ENCODE measurements around the gene KCNK10. TPM values are rescaled to one million over a fixed set of nuclear protein-coding genes. Genes with fewer than 3 reads are reported as not detected.

KCNK10 gene
- total and polyA plus RNA-seq, 10 of the 15 experiments (the other 5 are each of a cell fraction or from before 2014, with no cell fraction given) = 0.01 to 0.06 (median 0.02) TPM; not detected in 7

DNA sequence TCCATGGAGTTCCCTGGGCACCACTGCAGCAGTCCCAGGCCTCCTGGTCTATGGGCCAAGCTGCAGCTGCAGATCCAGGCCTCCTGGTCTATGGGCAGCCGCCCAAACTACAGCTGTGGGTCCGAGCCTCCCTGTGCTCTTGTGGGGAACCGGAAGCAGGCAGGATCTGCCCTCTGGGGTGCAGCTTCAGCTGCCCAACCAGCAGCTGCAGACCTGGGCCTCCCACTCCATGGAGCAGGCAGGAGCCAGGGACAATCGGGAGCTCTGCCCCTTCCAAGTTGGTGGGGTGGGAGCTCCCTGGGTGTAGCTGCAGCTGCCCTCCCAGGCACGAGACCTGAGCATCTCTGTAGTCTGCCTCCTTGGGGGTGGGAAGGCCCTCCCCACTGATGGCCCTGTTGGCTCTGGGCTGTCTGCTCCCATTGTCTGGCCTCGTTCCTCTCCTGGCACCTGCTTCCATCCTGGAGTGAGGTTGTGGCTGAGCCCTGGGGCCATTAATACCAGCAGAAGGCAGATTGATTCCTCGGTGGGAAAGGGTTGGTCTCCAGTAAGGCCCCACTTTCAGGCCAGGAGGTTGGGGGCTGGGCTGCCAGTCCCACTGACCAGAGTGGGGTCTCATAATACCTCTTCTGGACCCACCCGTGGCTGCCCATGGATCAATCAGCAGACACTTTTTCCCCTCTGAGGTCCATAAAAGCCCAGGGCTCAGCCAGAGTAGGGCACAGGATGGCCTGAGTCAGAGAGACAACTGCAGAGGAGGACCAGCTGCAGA is 176.0 kb downstream of the KCNK10 start:
- H3K36me3 ChIP-seq (ENCODE audit: control insufficient read depth in 2 of 2, insufficient read depth in 2 of 2, low read length in 1 of 2) = no peaks in the 10 kb centered on the region
- ATAC-seq (no peak), FAIRE-seq (no peak), DNase-seq (ENCODE audit: low read depth, low spot score) (no peak)
- ChIA-PET POLR2A (no interaction called here), RAD21 (ENCODE audit: unreplicated experiment) (no interaction called here), SMC1A (ENCODE audit: uncharacterized antibody, unreplicated experiment) (interaction anchor here (1.4 kb wide), 1 partner anchor 8 kb away, joined by 4 read pairs; no protein-coding TSS in a partner anchor), CTCF (interaction anchor here (1.2 kb wide), 1 partner anchor 201 kb away, joined by 6 read pairs; no protein-coding TSS in a partner anchor)
- H3K27ac ChIP-seq (ENCODE audit: control insufficient read depth, insufficient read depth) = no peak overlapping the region
- no peak overlapping the region for H3K4me2 ChIP-seq (ENCODE audit: control insufficient read depth, insufficient read depth)
- H3K27me3 ChIP-seq (replicated peaks in 1 of 2; ENCODE audit: control insufficient read depth in 2 of 2, insufficient read depth in 2 of 2, low read length in 1 of 2) = peaks cover 0 to 2% of the 10 kb centered on the region in 2 experiments; a peak in 1 of 4 replicates
- H3K9ac ChIP-seq (ENCODE audit: control insufficient read depth, insufficient read depth, low read length) = no peak overlapping the region
- no peak overlapping the region for H2AFZ ChIP-seq (ENCODE audit: control insufficient read depth, low read depth, low read length)
- no TSS peak for BruUV-seq (replicated peaks)
- no peaks in the 10 kb centered on the region for H3K79me2 ChIP-seq (ENCODE audit: control insufficient read depth, insufficient read depth, low read length)
- no peaks in the 10 kb centered on the region for H3K4me1 ChIP-seq (ENCODE audit: control insufficient read depth, insufficient read depth, low read length)
- no peaks in the 10 kb centered on the region for H3K9me3 ChIP-seq (replicated peaks; ENCODE audit: control insufficient read depth, insufficient read depth, low read length)
- in situ Hi-C loops (cut with MboI) (no loop called here), intact Hi-C loops (cut with micrococcal nuclease; ENCODE audit: unreplicated experiment) (no loop called here)
- H4K20me1 ChIP-seq (ENCODE audit: control insufficient read depth, insufficient read depth) = no peaks in the 10 kb centered on the region
- WGBS (ENCODE audit: insufficient coverage, insufficient replicate concordance, low lambda C conversion rate, missing lambda C conversion rate) = 7% methylated on average over 8 of the region's 8 CpGs
- H3K4me3 ChIP-seq = no peak overlapping the region
- TF ChIP-seq POLR2A (IDR thresholded peaks at IDR 0.05; ENCODE audit: low read depth, low read length) (no peak), SMC3 (IDR thresholded peaks at IDR 0.05; ENCODE audit: borderline replicate concordance, low read length) (no peak), WRNIP1 (IDR thresholded peaks at IDR 0.05; ENCODE audit: borderline replicate concordance, low read depth, low read length) (no peak), ZBTB4 (CRISPR knock-in tag; IDR thresholded peaks at IDR 0.05) (no peak), DPF2 (IDR thresholded peaks at IDR 0.05) (no peak), JUND (IDR thresholded peaks at IDR 0.05; ENCODE audit: low read depth, low read length) (no peak), MYB (IDR thresholded peaks at IDR 0.05; ENCODE audit: borderline replicate concordance, low read depth, low read length) (no peak), SUPT20H (IDR thresholded peaks at IDR 0.05; ENCODE audit: borderline replicate concordance, control insufficient read depth, low read depth, low read length) (no peak), NR2C1 (IDR thresholded peaks at IDR 0.05) (no peak), RBBP5 (conservative IDR thresholded peaks at IDR 0.05) (no peak), MEF2B (IDR thresholded peaks at IDR 0.05; ENCODE audit: partially characterized antibody, poor library complexity, severe bottlenecking) (no peak), HDGF (IDR thresholded peaks at IDR 0.05) (no peak), MEF2A (IDR thresholded peaks at IDR 0.05; ENCODE audit: insufficient read depth, low read depth, low read length) (no peak)
- TF ChIP-seq, protein P1, sequence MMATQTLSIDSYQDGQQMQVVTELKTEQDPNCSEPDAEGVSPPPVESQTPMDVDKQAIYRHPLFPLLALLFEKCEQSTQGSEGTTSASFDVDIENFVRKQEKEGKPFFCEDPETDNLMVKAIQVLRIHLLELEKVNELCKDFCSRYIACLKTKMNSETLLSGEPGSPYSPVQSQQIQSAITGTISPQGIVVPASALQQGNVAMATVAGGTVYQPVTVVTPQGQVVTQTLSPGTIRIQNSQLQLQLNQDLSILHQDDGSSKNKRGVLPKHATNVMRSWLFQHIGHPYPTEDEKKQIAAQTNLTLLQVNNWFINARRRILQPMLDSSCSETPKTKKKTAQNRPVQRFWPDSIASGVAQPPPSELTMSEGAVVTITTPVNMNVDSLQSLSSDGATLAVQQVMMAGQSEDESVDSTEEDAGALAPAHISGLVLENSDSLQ (IDR thresholded peaks at IDR 0.05) = no peak
- TF ChIP-seq, protein P2, sequence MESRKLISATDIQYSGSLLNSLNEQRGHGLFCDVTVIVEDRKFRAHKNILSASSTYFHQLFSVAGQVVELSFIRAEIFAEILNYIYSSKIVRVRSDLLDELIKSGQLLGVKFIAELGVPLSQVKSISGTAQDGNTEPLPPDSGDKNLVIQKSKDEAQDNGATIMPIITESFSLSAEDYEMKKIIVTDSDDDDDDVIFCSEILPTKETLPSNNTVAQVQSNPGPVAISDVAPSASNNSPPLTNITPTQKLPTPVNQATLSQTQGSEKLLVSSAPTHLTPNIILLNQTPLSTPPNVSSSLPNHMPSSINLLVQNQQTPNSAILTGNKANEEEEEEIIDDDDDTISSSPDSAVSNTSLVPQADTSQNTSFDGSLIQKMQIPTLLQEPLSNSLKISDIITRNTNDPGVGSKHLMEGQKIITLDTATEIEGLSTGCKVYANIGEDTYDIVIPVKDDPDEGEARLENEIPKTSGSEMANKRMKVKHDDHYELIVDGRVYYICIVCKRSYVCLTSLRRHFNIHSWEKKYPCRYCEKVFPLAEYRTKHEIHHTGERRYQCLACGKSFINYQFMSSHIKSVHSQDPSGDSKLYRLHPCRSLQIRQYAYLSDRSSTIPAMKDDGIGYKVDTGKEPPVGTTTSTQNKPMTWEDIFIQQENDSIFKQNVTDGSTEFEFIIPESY (IDR thresholded peaks at IDR 0.05) = no peak
- TF ChIP-seq, protein P3, sequence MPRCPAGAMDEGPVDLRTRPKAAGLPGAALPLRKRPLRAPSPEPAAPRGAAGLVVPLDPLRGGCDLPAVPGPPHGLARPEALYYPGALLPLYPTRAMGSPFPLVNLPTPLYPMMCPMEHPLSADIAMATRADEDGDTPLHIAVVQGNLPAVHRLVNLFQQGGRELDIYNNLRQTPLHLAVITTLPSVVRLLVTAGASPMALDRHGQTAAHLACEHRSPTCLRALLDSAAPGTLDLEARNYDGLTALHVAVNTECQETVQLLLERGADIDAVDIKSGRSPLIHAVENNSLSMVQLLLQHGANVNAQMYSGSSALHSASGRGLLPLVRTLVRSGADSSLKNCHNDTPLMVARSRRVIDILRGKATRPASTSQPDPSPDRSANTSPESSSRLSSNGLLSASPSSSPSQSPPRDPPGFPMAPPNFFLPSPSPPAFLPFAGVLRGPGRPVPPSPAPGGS (IDR thresholded peaks at IDR 0.05; ENCODE audit: borderline replicate concordance, insufficient read depth, low read depth, low read length, poor library complexity, severe bottlenecking) = no peak
